Stimulated activated naive CD8-positive, alpha-beta T cell treated with anti-CD3 and anti-CD28 coated beads, Interleukin-15, Interleukin-2, amounts not matched to agents 100 U/mL and 50 U/mL, for 24 hours (primary cell): ENCODE measurements around the gene ARNT2.

Experiments
- ATAC-seq: fragments of 150-1000 bp; cut with Tn5 transposase; one replicate; pipeline ENCODE4 v1.10.0; 2021
- DNase-seq: peaks from one replicate; pipeline ENCODE4 v3.0.0; 2021

Gene ARNT2

GRCh38 chr15:80594091-80594889 lies 190.1 kb downstream of the ARNT2 start:
- DNase-seq (no peak), ATAC-seq (no peak)

GRCh38 chr15:80595396-80595795 lies 191.2 kb downstream of the ARNT2 start:
- DNase-seq (no peak), ATAC-seq (no peak)

- ATAC-seq: no peak
- no peak for DNase-seq
Measured at GRCh38 chr15:80596521-80596976, 192.4 kb downstream of the ARNT2 start.

DNA sequence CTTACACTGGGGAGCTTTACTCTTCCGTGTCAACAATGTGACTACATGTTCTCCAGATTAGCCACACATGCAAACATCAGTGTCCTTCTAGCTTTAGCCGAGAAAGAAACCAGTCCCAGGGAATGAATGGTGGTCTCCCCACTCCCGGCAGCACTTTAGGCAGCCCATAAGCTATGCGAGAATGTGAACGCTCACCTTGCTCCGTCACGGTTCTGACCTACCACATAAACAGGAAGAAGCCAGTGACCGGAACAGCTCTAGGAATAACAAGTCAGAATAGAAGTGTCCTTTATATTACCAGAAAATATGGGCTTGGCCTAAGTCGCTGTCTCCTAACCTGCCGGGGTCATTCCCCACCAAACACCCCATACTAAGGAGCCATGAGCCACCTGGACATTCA lies 192.9 kb downstream of the ARNT2 start:
- DNase-seq (no peak), ATAC-seq (no peak)

- DNase-seq (no peak), ATAC-seq (no peak)
Measured at GRCh38 chr15:80599359-80599758, 195.2 kb downstream of the ARNT2 start.

DNA sequence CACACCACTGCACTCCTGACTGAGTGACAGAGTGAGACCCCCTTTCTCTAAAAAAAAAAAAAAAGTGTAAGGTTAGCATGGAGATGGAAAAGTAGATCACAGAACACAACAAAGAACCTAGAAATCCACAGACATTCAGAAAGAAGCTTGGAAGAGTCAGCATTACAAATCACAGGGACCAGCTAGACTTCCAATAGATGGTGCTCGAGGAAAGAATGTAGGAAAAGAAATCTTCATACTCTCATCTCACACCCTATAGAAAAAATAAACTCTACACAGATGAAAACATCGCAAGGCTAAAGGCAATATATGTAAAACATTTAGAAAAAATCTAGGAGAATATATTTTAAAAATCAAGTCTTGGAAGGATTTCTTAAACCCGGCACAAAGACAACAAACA lies 196.4 kb downstream of the ARNT2 start:
- DNase-seq: no peak
- ATAC-seq: no peak

GRCh38 chr15:80601256-80601655 lies 197.1 kb downstream of the ARNT2 start:
- DNase-seq (no peak), ATAC-seq (no peak)

- DNase-seq (no peak), ATAC-seq (no peak)
Measured at GRCh38 chr15:80604583-80605575, 200.7 kb downstream of the ARNT2 start.

DNA sequence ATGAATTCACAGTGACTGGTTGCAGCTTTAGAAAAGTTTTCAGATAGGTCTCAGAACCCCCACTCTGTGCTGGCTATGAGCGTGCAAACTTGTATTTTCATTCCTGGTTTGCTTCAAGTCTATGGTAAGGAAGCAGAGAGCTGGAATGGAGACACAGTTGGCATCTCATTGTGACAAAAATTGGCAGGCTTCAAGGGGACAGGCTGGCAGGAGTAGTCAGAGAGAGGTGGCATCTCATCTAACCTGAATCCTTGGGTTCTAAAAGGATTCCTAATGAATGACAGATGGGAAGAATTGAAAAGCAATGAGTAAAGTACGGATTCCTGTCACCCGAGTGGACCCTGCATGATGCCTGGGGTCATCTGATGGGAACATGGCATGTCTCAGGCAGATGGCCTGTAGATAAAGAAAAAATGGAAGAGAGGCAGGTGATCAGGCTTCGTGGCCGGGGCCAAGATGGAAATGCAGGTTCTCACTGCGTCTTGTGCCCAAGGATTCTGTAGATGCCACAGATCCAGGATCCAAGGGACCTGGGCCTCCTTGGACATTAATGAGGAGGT lies 201.5 kb downstream of the ARNT2 start:
- no peak for ATAC-seq
- DNase-seq: no peak

- DNase-seq (no peak), ATAC-seq (no peak)
Measured at GRCh38 chr15:80606511-80607071, 202.4 kb downstream of the ARNT2 start.

GRCh38 chr15:80607287-80607980 lies 203.3 kb downstream of the ARNT2 start:
- ATAC-seq: no peak
- DNase-seq: no peak

DNA sequence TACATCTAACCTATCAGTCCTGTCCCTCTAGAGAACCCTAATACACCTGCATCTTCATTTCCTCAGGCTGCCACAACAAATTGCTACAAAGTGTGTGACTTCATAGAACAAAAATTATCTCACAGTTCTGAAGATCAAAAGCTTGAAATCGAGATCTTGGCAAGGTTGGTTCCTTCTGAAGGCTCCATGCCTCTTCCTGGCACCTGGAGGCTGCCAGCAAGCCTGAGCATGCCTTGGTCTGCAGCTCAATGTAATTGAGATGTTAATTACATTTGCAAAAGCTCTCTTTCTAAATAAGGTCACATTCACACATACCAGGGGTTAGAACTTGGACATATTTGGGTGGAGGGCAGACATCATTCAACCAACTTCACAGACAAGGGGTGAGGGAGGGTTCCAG lies 204.5 kb downstream of the ARNT2 start:
- no peak for DNase-seq

GRCh38 chr15:80609091-80609490 lies 204.9 kb downstream of the ARNT2 start:
- no peak for DNase-seq
- no peak for ATAC-seq

More for the DNA sequence above, 204.5 kb downstream of the ARNT2 start:
- ATAC-seq: no peak

DNA sequence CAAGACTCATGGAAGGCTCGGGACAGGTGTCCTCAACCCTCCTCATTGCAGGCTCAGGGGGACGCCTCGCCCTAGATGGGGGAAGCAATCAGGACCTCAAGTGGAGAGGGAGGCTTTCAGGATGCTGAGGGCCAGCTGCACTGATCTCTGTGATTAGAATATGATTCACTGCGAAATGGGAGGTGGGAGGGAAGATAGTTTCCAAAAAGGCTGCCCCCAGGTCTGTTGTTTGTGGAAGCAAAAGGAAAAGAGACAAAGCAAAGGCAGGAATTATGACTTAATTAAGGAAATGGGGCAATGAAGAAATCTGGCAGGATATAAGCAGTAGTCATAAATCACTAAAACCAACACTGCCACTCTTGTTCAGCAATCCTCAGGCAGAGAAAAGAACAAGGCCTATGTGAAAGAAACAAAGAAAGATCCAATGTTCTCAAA lies 205.3 kb downstream of the ARNT2 start:
- no peak for ATAC-seq
- DNase-seq: no peak

- DNase-seq: no peak
- ATAC-seq: no peak
Measured at GRCh38 chr15:80611543-80612080, 207.4 kb downstream of the ARNT2 start.

GRCh38 chr15:80612118-80612823 lies 208.1 kb downstream of the ARNT2 start:
- ATAC-seq (no peak), DNase-seq (no peak)

DNA sequence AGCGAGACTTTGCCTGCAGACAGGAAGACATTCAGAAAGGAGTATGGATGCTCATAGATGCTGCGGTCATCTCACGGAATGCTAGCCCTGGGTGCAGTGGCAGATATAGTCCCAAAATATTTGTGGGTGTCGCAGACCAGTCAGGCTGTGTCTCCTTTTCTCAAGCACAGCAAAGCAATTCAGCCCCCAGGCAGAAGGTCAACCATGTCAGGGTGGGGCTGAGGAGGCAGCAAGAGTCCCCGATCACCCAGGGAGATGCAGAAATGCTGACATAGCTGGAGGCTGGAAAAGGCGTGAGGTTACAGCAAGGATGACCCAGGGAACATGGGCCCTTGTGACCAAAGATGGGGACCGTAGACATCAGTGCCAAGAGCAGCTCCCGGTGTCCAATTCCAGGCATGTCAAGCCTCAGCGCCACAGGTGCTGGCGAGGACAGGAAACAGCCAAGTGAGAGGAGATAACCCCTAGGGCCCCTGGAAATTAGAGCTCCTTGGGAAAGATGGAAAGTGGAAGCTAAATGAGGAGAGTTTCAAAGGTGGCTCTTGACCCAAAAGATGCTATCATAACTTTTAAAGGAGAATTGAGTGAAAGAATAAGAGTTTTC lies 209.7 kb downstream of the ARNT2 start:
- no peak for ATAC-seq
- no peak for DNase-seq

- ATAC-seq: no peak
- DNase-seq: no peak
Measured at GRCh38 chr15:80614711-80615360, 210.7 kb downstream of the ARNT2 start.

GRCh38 chr15:80615361-80615736 lies 211.2 kb downstream of the ARNT2 start:
- DNase-seq: no peak
- no peak for ATAC-seq
